DOHH2 (cell line): ENCODE measurements around the gene APCDD1L.

Source experiments
- CTCF ChIP-seq: fragments of 200-600 bp; sonication (generic); IDR thresholded peaks from one replicate; pipeline ENCODE4 v1.5.1; 2014; ENCODE audit warnings: antibody characterized with exemption, mild to moderate bottlenecking, low read depth, low read length; ENCODE audit not compliant: poor library complexity, severe bottlenecking
- EZH2phosphoT487 ChIP-seq: fragments of 200-600 bp; sonication (generic); IDR thresholded peaks from 2 replicates; pipeline ENCODE4 v1.6.1; 2017; ENCODE audit warnings: borderline replicate concordance, mild to moderate bottlenecking, antibody characterized with exemption, low read length, moderate library complexity, mixed read lengths

- TF ChIP-seq CTCF (no peak), EZH2phosphoT487 (no peak)
Observed at GRCh38 chr20:58553166-58553696, 38.0 kb upstream of the APCDD1L start.
